ENCODE data around the gene UBE2D1.

UBE2D1 gene

DNA sequence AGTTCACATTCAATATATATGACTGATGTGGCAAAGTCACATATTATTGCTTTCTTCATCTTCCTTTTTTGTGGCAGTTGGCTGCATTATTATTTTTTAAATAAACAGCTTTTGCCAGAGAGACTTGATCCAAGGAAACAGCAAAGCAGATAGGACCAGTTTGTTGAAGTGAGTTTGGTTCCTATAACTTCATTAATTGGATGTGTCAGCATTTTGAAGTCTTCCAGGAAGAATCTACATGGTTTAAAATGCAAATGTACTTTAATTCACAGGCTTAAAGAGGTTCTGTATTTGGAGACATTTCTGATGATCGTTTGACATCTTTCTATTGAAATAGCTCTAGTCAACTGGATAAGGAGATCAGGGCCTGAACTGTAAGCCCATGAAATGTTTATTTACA lies 13.2 kb downstream of the UBE2D1 start:
- TF ChIP-seq, protein P1, sequence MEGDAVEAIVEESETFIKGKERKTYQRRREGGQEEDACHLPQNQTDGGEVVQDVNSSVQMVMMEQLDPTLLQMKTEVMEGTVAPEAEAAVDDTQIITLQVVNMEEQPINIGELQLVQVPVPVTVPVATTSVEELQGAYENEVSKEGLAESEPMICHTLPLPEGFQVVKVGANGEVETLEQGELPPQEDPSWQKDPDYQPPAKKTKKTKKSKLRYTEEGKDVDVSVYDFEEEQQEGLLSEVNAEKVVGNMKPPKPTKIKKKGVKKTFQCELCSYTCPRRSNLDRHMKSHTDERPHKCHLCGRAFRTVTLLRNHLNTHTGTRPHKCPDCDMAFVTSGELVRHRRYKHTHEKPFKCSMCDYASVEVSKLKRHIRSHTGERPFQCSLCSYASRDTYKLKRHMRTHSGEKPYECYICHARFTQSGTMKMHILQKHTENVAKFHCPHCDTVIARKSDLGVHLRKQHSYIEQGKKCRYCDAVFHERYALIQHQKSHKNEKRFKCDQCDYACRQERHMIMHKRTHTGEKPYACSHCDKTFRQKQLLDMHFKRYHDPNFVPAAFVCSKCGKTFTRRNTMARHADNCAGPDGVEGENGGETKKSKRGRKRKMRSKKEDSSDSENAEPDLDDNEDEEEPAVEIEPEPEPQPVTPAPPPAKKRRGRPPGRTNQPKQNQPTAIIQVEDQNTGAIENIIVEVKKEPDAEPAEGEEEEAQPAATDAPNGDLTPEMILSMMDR (IDR thresholded peaks at IDR 0.05; ENCODE audit: insufficient read depth, low read length, missing control alignments) = no peak
- ChIA-PET CTCF (interaction anchor here (0.8 to 1.2 kb wide), 3 partner anchors 40 to 58 kb away, joined by 3 to 5 read pairs (median 3); no protein-coding TSS in a partner anchor), POLR2A (no interaction called here)
- DNase-seq (ENCODE audit: low read depth, low spot score) = no peak
- H3K4me3 ChIP-seq (ENCODE audit: low read depth, low read length) = no peak overlapping the region

DNA sequence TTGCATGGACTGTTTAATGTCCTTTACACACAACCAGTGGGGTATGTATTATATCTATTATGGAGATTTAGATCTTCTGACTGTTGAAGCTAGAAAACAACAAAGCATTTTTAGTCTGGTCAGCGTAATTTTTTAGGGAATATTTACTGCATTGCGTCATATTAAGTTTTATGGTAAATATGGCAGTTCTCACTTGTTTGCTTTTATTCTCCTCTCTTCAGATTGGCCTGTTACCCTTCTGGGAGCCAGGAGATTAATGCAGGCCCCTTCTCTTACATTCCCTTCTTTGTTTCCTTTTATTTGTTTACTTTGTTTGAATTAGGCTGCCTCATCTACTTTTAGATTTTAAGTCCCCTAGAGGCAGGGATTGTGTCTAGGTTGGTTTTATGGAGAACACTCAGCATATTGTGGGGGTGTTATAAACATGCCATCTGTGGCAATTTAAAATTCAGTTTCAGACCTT lies 13.8 kb downstream of the UBE2D1 start:
- ChIA-PET CTCF (interaction anchor here (0.8 to 1.2 kb wide), 4 partner anchors 36 to 59 kb away, joined by 3 to 5 read pairs (median 4); partner anchors contain the start of gene TFAM), POLR2A (no interaction called here)
- TF ChIP-seq, protein P1 (IDR thresholded peaks at IDR 0.05; ENCODE audit: insufficient read depth, low read length, missing control alignments) = no peak
- DNase-seq (ENCODE audit: low read depth, low spot score) = no peak
- H3K4me3 ChIP-seq (ENCODE audit: low read depth, low read length) = no peak overlapping the region

DNA sequence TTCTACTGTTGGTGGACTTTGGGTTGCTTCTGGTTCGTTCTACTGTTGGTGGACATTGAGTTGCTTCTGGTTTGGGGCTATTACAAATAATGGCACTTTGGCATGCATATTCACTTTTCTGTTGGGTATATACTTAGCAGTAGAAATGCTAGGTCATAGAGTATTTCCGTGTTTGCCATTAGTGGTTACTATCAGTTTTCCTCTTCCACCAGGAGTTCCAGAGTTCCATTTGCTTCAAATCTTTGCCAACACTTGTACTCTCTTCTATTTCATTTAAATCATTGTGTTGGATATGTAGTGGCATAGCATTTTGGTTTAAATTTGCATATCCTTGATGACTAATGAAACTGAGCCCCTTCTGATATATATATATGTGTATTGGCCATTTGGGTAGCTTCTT lies 15.2 kb downstream of the UBE2D1 start:
- no peak overlapping the region for H3K4me3 ChIP-seq (ENCODE audit: low read depth, low read length)
- POLR2A ChIA-PET = interaction anchor here (1.8 kb wide), 1 partner anchor 15 kb away, joined by 5 read pairs; the partner anchor contains the start of gene UBE2D1
- no peak for DNase-seq (ENCODE audit: low read depth, low spot score)
- CTCF ChIA-PET = interaction anchor here (1.2 kb wide), 1 partner anchor 10 kb away, joined by 3 read pairs; no protein-coding TSS in a partner anchor
- TF ChIP-seq, protein P1 (IDR thresholded peaks at IDR 0.05; ENCODE audit: insufficient read depth, low read length, missing control alignments) = no peak

DNA sequence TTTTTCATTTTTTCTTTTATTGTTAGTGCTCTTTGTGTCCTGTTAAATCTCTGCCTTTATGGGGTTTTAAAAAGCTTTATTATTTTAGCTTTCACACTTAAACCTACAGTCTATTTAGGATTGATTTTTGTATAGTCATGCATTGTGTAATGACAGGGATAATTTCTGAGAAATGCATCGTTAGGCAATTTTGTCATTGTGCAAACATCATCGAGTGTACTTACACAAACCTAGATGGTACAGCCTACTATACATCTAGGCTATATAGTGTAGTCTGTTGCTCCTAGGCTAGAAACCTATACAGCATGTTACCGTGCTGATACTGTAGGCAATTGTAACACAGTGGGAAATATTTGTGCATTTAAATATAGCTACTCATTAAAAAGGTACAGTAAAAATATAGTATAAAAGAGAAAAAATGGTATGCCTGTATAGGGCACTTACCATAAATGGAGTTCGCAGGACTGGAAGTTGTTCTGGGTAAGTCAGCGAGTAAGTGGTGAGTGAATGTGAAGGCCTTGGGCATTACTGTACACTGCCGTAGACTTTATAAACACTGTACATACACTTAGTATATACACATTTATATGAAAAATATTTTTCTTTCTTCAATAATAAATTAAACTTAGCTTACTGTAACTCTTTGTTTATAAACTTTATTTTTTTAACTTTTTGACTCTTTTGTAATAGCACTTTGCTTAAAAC lies 16.0 kb downstream of the UBE2D1 start:
- no peak overlapping the region for H3K4me3 ChIP-seq (ENCODE audit: low read depth, low read length)
- DNase-seq (ENCODE audit: low read depth, low spot score) = no peak
- ChIA-PET POLR2A (interaction anchor here (1.8 kb wide), 1 partner anchor 16 kb away, joined by 5 read pairs; the partner anchor contains the start of gene UBE2D1), CTCF (no interaction called here)
- TF ChIP-seq, protein P1 (IDR thresholded peaks at IDR 0.05; ENCODE audit: insufficient read depth, low read length, missing control alignments) = no peak

GRCh38 chr10:58351616-58352578 lies 17.1 kb downstream of the UBE2D1 start:
- POLR2A ChIA-PET = interaction anchor here (1.8 kb wide), 1 partner anchor 17 kb away, joined by 5 read pairs; the partner anchor contains the start of gene UBE2D1
- CTCF ChIA-PET = interaction anchor here (0.7 to 1.6 kb wide), 3 partner anchors 33 to 53 kb away, joined by 3 read pairs; no protein-coding TSS in a partner anchor
- H3K4me3 ChIP-seq (ENCODE audit: low read depth, low read length) = no peak overlapping the region
- no peak for DNase-seq (ENCODE audit: low read depth, low spot score)
- TF ChIP-seq, protein P1 (IDR thresholded peaks at IDR 0.05; ENCODE audit: insufficient read depth, low read length, missing control alignments) = no peak
